ENCODE measurements around the gene EGR2. TPM values are rescaled to one million over a fixed set of nuclear protein-coding genes. Genes with fewer than 3 reads are reported as not detected.
A peak's percentile ranks its signal among the peaks of the same experiment; 100 is the strongest.

The EGR2 gene
- total RNA-seq, 4 donors from 2014 or later = 19.4 to 35.4 (median 27.7) TPM

GRCh38 chr10:62805231-62806099 is 10.7 kb downstream of the EGR2 start:
- Histone ChIP-seq H3K4me1 (peaks cover 0 to 44% (median 18%) of the 10 kb centered on the region in 4 donors), H3K9me3 (no peaks in the 10 kb centered on the region), H3K36me3 (peaks cover 0 to 7% (median 0%) of the 10 kb centered on the region in 3 donors), H3K27ac (peak overlapping the region; percentile 78 to 96 (median 90)), H3K27me3 (no peaks in the 10 kb centered on the region), H3K4me3 (peak overlapping the region; percentile 57 to 91 (median 72))
- WGBS, 2 donors = 7 to 8% methylated on average over 10 to 36 of the region's 77 CpGs
- no peak for DNase-seq (ENCODE audit: low spot score in 2 of 2)
- TF ChIP-seq POLR2A (IDR thresholded peaks at IDR 0.05) (no peak), CTCF (IDR thresholded peaks at IDR 0.05) (no peak), EP300 (IDR thresholded peaks at IDR 0.05) (peak in 1 of 2 donors; percentile 2)

- 0% methylated on average over 46 to 47 of the region's 87 CpGs for WGBS, 2 donors
- H3K4me1 ChIP-seq = peaks cover 0 to 44% (median 18%) of the 10 kb centered on the region in 4 donors
- H3K4me3 ChIP-seq = peak within 1 kb of the TSS; percentile 57 to 91 (median 72)
- peaks cover 0 to 7% (median 0%) of the 10 kb centered on the region in 3 donors for H3K36me3 ChIP-seq
- no peaks in the 10 kb centered on the region for H3K27me3 ChIP-seq
- peak; percentile 59 to 71 for DNase-seq (ENCODE audit: low spot score in 2 of 2)
- TF ChIP-seq EP300 (IDR thresholded peaks at IDR 0.05) (peak; percentile 86 to 88), CTCF (IDR thresholded peaks at IDR 0.05) (peak in 1 of 5 experiments; percentile 36), POLR2A (IDR thresholded peaks at IDR 0.05) (peak; percentile 42 to 60)
- H3K27ac ChIP-seq = peak within 1 kb of the TSS; percentile 78 to 96 (median 90)
- H3K9me3 ChIP-seq = no peaks in the 10 kb centered on the region
These were observed 11.6 kb downstream of the EGR2 start, which contains the start of gene ADO for GRCh38 chr10:62804356-62805230. TSS of gene ADO (plus strand) at chr10:62804720. CDS start at chr10:62805060, 340 bp downstream.

GRCh38 chr10:62803724-62804355 is 12.3 kb downstream of the EGR2 start:
- no peak for TF ChIP-seq CTCF (IDR thresholded peaks at IDR 0.05)
- no peak for TF ChIP-seq POLR2A (IDR thresholded peaks at IDR 0.05)
- TF ChIP-seq EP300 (IDR thresholded peaks at IDR 0.05) = no peak
- Histone ChIP-seq H3K27me3 (no peaks in the 10 kb centered on the region), H3K4me3 (peak overlapping the region; percentile 57 to 91 (median 72)), H3K36me3 (peaks cover 0 to 2% (median 0%) of the 10 kb centered on the region in 3 donors), H3K27ac (peak overlapping the region; percentile 78 to 96 (median 90)), H3K9me3 (no peaks in the 10 kb centered on the region), H3K4me1 (peaks cover 0 to 44% (median 18%) of the 10 kb centered on the region in 4 donors)
- no peak for DNase-seq (ENCODE audit: low spot score in 2 of 2)
- WGBS, 2 donors = 31 to 44% methylated on average over 6 to 11 of the region's 11 CpGs

GRCh38 chr10:62801871-62802270 is 14.3 kb downstream of the EGR2 start:
- Histone ChIP-seq H3K27ac (no peak overlapping the region), H3K27me3 (no peaks in the 10 kb centered on the region), H3K9me3 (no peaks in the 10 kb centered on the region), H3K4me3 (no peak overlapping the region), H3K4me1 (peaks cover 0 to 25% (median 14%) of the 10 kb centered on the region in 4 donors), H3K36me3 (no peaks in the 10 kb centered on the region)
- 86 to 95% methylated on average over 3 of the region's 3 CpGs for WGBS, 2 donors
- TF ChIP-seq EP300 (IDR thresholded peaks at IDR 0.05) (no peak), POLR2A (IDR thresholded peaks at IDR 0.05) (no peak), CTCF (IDR thresholded peaks at IDR 0.05) (no peak)
- DNase-seq (ENCODE audit: low spot score in 2 of 2) = no peak
